ENCODE data around the gene NFE2. TPM values are rescaled to one million over a fixed set of nuclear protein-coding genes. Genes with fewer than 3 reads are reported as not detected.

Gene NFE2
- total RNA-seq, 1 experiment from 2014 or later, result 2.4 TPM

DNA sequence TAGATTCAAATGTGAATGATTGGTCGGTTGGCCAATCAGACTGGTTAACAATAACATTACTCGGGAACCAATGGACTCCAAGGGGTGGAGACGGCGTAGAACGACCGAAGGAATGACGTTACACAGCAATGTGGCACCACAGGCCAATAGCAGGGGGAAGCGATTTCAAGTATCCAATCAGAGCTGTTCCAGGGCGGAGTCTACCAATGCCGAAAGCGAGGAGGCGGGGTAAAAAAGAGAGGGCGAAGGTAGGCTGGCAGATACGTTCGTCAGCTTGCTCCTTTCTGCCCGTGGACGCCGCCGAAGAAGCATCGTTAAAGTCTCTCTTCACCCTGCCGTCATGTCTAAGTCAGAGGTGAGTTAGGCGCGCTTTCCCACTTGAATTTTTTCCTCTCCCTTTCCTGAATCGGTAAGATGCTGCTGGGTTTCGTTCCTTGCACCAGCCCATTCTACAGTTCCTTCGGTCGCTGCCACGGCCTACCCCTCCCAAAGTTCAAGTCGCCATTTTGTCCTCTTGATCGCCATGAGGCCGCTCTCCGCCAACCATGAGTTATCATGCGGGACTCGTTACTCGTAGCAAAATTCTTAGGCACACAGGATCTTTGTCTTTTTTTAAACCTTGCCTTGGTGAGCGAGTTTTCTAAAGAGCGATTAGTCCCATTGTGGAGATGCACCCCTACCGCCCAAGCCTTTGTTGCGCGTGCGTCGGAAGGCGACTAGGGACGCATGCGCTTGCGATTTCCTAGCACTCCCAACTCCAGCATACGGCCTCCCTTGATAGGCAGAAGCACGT, 20.2 kb downstream of the NFE2 start, which contains the start of gene HNRNPA1 (continued):
- TF ChIP-seq FOXK1 (CRISPR knock-in tag; IDR thresholded peaks at IDR 0.05) (peak; percentile 11; the same call in 1 of the 2 replicates), ZNF671 (CRISPR knock-in tag; IDR thresholded peaks at IDR 0.05) (0 out of 2 replicates have a peak, but pooled peaks have one; percentile 59), HMGA2 (CRISPR knock-in tag; IDR thresholded peaks at IDR 0.05) (no peak), JAZF1 (CRISPR knock-in tag; IDR thresholded peaks at IDR 0.05) (no peak), ZNF263 (CRISPR knock-in tag; IDR thresholded peaks at IDR 0.05; ENCODE audit: low read depth) (no peak), ZNF219 (CRISPR knock-in tag; IDR thresholded peaks at IDR 0.05; ENCODE audit: borderline replicate concordance) (peak; percentile 17; the same call in 1 of the 2 replicates), MXD4 (CRISPR knock-in tag; IDR thresholded peaks at IDR 0.05; ENCODE audit: borderline replicate concordance) (no peak), ELF4 (CRISPR knock-in tag; IDR thresholded peaks at IDR 0.05; ENCODE audit: low read depth) (no peak), ETV6 (CRISPR knock-in tag; IDR thresholded peaks at IDR 0.05) (peak; percentile 81; the same call in 1 of the 2 replicates), SOX15 (CRISPR knock-in tag; IDR thresholded peaks at IDR 0.05) (no peak), PRRX2 (CRISPR knock-in tag; IDR thresholded peaks at IDR 0.05) (peak; percentile 82; the same call in 1 of the 2 replicates), CREB1 (CRISPR knock-in tag; IDR thresholded peaks at IDR 0.05) (no peak), SP1 (CRISPR knock-in tag; conservative IDR thresholded peaks at IDR 0.05) (peak; percentile 18; the same call in 1 of the 2 replicates), ESRRA (CRISPR knock-in tag; IDR thresholded peaks at IDR 0.05; ENCODE audit: borderline replicate concordance) (no peak), ZNF423 (CRISPR knock-in tag; IDR thresholded peaks at IDR 0.05) (no peak), NR1H2 (CRISPR knock-in tag; IDR thresholded peaks at IDR 0.05) (no peak), ZNF121 (CRISPR knock-in tag; IDR thresholded peaks at IDR 0.05) (no peak)
- TF ChIP-seq, protein P1, sequence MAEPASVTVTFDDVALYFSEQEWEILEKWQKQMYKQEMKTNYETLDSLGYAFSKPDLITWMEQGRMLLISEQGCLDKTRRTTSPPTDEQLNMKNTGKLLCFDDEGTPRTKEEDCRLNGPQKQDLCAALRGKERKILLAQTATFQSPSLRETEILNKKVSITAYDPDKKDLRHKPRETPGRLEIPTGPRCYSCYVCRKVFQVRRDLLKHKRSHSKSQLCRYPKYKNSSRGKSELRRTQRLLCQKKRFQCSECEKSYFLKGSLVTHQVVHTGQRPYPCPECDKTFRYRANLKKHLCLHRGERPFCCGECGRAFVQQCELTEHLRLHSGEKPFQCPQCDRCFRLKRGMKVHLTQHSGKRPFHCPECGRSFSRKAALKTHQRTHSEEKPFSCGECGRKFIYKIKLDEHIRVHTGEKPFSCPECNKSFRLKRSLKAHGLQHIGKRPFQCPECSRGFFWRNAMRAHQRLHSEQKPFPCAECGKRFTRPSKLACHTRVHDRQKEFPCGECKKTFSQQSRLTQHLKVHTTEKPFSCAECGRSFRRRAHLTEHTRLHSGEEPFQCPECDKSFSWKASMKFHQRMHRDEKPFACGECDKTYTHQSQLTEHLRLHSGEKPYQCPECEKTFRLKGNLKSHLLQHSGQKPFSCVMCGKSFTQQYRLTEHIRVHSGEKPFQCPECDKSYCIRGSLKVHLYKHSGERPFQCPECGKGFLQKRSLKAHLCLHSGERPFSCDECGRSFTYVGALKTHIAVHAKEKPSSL (CRISPR knock-in tag; conservative IDR thresholded peaks at IDR 0.05), result peak; percentile 75; the same call in 1 of the 2 replicates
- TF ChIP-seq, protein P2, sequence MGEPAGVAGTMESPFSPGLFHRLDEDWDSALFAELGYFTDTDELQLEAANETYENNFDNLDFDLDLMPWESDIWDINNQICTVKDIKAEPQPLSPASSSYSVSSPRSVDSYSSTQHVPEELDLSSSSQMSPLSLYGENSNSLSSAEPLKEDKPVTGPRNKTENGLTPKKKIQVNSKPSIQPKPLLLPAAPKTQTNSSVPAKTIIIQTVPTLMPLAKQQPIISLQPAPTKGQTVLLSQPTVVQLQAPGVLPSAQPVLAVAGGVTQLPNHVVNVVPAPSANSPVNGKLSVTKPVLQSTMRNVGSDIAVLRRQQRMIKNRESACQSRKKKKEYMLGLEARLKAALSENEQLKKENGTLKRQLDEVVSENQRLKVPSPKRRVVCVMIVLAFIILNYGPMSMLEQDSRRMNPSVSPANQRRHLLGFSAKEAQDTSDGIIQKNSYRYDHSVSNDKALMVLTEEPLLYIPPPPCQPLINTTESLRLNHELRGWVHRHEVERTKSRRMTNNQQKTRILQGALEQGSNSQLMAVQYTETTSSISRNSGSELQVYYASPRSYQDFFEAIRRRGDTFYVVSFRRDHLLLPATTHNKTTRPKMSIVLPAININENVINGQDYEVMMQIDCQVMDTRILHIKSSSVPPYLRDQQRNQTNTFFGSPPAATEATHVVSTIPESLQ (CRISPR knock-in tag; IDR thresholded peaks at IDR 0.05), result no peak
- TF ChIP-seq, protein P3, sequence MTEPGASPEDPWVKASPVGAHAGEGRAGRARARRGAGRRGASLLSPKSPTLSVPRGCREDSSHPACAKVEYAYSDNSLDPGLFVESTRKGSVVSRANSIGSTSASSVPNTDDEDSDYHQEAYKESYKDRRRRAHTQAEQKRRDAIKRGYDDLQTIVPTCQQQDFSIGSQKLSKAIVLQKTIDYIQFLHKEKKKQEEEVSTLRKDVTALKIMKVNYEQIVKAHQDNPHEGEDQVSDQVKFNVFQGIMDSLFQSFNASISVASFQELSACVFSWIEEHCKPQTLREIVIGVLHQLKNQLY (CRISPR knock-in tag; IDR thresholded peaks at IDR 0.05), result no peak
- TF ChIP-seq, protein P4, sequence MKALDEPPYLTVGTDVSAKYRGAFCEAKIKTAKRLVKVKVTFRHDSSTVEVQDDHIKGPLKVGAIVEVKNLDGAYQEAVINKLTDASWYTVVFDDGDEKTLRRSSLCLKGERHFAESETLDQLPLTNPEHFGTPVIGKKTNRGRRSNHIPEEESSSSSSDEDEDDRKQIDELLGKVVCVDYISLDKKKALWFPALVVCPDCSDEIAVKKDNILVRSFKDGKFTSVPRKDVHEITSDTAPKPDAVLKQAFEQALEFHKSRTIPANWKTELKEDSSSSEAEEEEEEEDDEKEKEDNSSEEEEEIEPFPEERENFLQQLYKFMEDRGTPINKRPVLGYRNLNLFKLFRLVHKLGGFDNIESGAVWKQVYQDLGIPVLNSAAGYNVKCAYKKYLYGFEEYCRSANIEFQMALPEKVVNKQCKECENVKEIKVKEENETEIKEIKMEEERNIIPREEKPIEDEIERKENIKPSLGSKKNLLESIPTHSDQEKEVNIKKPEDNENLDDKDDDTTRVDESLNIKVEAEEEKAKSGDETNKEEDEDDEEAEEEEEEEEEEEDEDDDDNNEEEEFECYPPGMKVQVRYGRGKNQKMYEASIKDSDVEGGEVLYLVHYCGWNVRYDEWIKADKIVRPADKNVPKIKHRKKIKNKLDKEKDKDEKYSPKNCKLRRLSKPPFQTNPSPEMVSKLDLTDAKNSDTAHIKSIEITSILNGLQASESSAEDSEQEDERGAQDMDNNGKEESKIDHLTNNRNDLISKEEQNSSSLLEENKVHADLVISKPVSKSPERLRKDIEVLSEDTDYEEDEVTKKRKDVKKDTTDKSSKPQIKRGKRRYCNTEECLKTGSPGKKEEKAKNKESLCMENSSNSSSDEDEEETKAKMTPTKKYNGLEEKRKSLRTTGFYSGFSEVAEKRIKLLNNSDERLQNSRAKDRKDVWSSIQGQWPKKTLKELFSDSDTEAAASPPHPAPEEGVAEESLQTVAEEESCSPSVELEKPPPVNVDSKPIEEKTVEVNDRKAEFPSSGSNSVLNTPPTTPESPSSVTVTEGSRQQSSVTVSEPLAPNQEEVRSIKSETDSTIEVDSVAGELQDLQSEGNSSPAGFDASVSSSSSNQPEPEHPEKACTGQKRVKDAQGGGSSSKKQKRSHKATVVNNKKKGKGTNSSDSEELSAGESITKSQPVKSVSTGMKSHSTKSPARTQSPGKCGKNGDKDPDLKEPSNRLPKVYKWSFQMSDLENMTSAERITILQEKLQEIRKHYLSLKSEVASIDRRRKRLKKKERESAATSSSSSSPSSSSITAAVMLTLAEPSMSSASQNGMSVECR (CRISPR knock-in tag; IDR thresholded peaks at IDR 0.05; ENCODE audit: borderline replicate concordance), result no peak
- TF ChIP-seq, protein P5, sequence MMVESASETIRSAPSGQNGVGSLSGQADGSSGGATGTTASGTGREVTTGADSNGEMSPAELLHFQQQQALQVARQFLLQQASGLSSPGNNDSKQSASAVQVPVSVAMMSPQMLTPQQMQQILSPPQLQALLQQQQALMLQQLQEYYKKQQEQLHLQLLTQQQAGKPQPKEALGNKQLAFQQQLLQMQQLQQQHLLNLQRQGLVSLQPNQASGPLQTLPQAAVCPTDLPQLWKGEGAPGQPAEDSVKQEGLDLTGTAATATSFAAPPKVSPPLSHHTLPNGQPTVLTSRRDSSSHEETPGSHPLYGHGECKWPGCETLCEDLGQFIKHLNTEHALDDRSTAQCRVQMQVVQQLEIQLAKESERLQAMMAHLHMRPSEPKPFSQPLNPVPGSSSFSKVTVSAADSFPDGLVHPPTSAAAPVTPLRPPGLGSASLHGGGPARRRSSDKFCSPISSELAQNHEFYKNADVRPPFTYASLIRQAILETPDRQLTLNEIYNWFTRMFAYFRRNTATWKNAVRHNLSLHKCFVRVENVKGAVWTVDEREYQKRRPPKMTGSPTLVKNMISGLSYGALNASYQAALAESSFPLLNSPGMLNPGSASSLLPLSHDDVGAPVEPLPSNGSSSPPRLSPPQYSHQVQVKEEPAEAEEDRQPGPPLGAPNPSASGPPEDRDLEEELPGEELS (CRISPR knock-in tag; IDR thresholded peaks at IDR 0.05), result peak; percentile 63; the same call in 1 of the 2 replicates
- TF ChIP-seq, protein P6, sequence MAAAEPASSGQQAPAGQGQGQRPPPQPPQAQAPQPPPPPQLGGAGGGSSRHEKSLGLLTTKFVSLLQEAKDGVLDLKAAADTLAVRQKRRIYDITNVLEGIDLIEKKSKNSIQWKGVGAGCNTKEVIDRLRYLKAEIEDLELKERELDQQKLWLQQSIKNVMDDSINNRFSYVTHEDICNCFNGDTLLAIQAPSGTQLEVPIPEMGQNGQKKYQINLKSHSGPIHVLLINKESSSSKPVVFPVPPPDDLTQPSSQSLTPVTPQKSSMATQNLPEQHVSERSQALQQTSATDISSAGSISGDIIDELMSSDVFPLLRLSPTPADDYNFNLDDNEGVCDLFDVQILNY (CRISPR knock-in tag; IDR thresholded peaks at IDR 0.05), result no peak
- TF ChIP-seq, protein P7, sequence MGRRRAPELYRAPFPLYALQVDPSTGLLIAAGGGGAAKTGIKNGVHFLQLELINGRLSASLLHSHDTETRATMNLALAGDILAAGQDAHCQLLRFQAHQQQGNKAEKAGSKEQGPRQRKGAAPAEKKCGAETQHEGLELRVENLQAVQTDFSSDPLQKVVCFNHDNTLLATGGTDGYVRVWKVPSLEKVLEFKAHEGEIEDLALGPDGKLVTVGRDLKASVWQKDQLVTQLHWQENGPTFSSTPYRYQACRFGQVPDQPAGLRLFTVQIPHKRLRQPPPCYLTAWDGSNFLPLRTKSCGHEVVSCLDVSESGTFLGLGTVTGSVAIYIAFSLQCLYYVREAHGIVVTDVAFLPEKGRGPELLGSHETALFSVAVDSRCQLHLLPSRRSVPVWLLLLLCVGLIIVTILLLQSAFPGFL (CRISPR knock-in tag; IDR thresholded peaks at IDR 0.05; ENCODE audit: borderline replicate concordance), result 0 out of 2 replicates have a peak, but pooled peaks have one; percentile 53
